Measurements from ENCODE around the gene RAB20.

DNA sequence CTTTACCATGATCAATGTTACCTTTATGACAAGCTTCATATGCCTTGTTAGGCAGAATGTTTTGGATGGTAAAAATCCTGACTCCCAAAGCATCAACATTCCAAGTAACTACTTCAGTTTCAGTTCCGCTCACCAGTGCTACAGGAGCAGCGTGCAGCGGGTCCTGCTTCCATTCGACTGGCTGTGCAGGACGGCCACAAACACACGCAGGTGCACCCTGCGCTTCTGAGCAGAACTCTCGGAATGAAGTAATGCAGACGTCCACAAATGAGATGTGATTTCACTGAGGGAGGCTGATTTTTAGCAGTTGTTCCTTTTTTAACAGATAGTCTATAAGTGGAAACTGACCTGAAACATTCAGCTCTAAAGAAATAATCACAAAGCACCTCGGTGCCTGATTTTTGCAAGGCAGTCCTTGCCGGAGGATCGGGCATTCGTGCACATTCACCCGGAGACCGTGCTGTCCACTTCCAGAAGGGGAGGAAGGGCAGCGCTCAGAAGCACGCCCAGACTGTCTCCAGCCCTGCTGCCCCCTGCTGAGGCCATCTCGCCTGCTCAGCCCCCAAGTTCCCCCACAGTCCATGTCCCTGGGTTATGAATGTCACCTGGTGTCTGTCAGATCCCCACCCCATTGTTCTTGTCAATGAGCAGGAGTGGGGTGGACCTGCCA, 85.8 kb downstream of the RAB20 start:
- TF ChIP-seq, protein P1, sequence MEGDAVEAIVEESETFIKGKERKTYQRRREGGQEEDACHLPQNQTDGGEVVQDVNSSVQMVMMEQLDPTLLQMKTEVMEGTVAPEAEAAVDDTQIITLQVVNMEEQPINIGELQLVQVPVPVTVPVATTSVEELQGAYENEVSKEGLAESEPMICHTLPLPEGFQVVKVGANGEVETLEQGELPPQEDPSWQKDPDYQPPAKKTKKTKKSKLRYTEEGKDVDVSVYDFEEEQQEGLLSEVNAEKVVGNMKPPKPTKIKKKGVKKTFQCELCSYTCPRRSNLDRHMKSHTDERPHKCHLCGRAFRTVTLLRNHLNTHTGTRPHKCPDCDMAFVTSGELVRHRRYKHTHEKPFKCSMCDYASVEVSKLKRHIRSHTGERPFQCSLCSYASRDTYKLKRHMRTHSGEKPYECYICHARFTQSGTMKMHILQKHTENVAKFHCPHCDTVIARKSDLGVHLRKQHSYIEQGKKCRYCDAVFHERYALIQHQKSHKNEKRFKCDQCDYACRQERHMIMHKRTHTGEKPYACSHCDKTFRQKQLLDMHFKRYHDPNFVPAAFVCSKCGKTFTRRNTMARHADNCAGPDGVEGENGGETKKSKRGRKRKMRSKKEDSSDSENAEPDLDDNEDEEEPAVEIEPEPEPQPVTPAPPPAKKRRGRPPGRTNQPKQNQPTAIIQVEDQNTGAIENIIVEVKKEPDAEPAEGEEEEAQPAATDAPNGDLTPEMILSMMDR (conservative IDR thresholded peaks at IDR 0.05; ENCODE audit: low read depth, low read length) = no peak
- no peak for TF ChIP-seq EZH2 (IDR thresholded peaks at IDR 0.05; ENCODE audit: borderline replicate concordance, low read depth, low read length, poor library complexity, severe bottlenecking)
